A673 (cell line): Measurements from ENCODE around the gene WDR37. TPM values are rescaled to one million over a fixed set of nuclear protein-coding genes. Genes with fewer than 3 reads are reported as not detected.

ENCODE experiments used
- BruUV-seq: library from RNA; stranded (reverse); fragments of 400-500 nt; replicated peaks from 2 replicates; lab custom pipeline; 2021; lab: Mats Ljungman, UMichigan
- CTCF ChIA-PET: fragments of 300-600 bp; sonication (Branson Sonifier 250); formaldehyde crosslinking; loops from one replicate; lab custom pipeline; 2022; ENCODE audit warnings: antibody characterized with exemption; lab: Charles Lee
- POLR2A ChIA-PET: fragments of 300-600 bp; sonication (Branson Sonifier 250); formaldehyde crosslinking; loops from one replicate; lab custom pipeline; 2022; ENCODE audit warnings: antibody characterized with exemption; ENCODE audit not compliant: low non-redundant PET; lab: Charles Lee
- DNase-seq: peaks from one replicate; pipeline ENCODE4 v3.0.0-alpha.2; 2015; ENCODE audit warnings: low spot score
- H3K27ac ChIP-seq: fragments of 200-600 bp; sonication (generic); 2 replicates; pipeline ENCODE4 v1.5.1; 2016; ENCODE audit warnings: mixed run types, low read depth, mild to moderate bottlenecking, mixed read lengths, antibody characterized with exemption, low read length; ENCODE audit not compliant: poor library complexity, severe bottlenecking
- H3K27me3 ChIP-seq: fragments of 200-600 bp; sonication (generic); replicated peaks from 2 replicates; pipeline ENCODE4 v1.6.1; 2017; ENCODE audit warnings: mixed run types, low read depth, mild to moderate bottlenecking, mixed read lengths, antibody characterized with exemption, low read length; ENCODE audit not compliant: insufficient read depth, poor library complexity
- H3K36me3 ChIP-seq: fragments of 200-600 bp; sonication (generic); 2 replicates; pipeline ENCODE4 v1.6.1; 2016; ENCODE audit warnings: mixed run types, mild to moderate bottlenecking, mixed read lengths, antibody characterized with exemption, low read length; ENCODE audit not compliant: insufficient read depth, poor library complexity, severe bottlenecking
- H3K4me1 ChIP-seq: fragments of 200-600 bp; sonication (generic); 2 replicates; pipeline ENCODE4 v1.6.1; 2017; ENCODE audit warnings: mixed run types, mild to moderate bottlenecking, mixed read lengths, antibody characterized with exemption, low read length; ENCODE audit not compliant: insufficient read depth, poor library complexity, severe bottlenecking
- H3K4me3 ChIP-seq: fragments of 200-600 bp; sonication (generic); 2 replicates; pipeline ENCODE4 v1.5.1; 2016; ENCODE audit warnings: low read depth, mixed run types, mild to moderate bottlenecking, mixed read lengths, low read length; ENCODE audit not compliant: poor library complexity, severe bottlenecking
- H3K9me3 ChIP-seq: fragments of 200-600 bp; sonication (generic); 2 replicates; pipeline ENCODE4 v1.6.1; 2016; ENCODE audit warnings: mixed run types, low read depth, mild to moderate bottlenecking, mixed read lengths, antibody characterized with exemption, low read length; ENCODE audit not compliant: poor library complexity, severe bottlenecking
- CTCF ChIP-seq: fragments of 300-800, 200-600 bp; sonication (generic); conservative IDR thresholded peaks from 2 replicates; pipeline ENCODE4 v1.5.1; 2017; ENCODE audit warnings: low read depth, mild to moderate bottlenecking, antibody characterized with exemption, low read length, moderate library complexity, mixed read lengths
- EZH2 ChIP-seq: fragments of 200-600 bp; sonication (generic); IDR thresholded peaks from 2 replicates; pipeline ENCODE4 v1.6.1; 2017; ENCODE audit warnings: borderline replicate concordance, low read depth, mild to moderate bottlenecking, mixed read lengths, antibody characterized with exemption, low read length; ENCODE audit not compliant: poor library complexity, severe bottlenecking
- intact Hi-C: fragments of 100-400 bp; cut with micrococcal nuclease; formaldehyde crosslinking; loops from one replicate; pipeline ENCODE4 v1.10.0; 2022; ENCODE audit not compliant: unreplicated experiment
- total RNA-seq: library from RNA; stranded (reverse); gene quantifications from 2 replicates; pipeline ENCODE4 v1.2.3, GENCODE V29; 2021

WDR37 gene
- total RNA-seq, 1 experiment from 2014 or later, result 12.6 TPM

GRCh38 chr10:1141261-1141660 is 85.1 kb downstream of the WDR37 start:
- Histone ChIP-seq H3K36me3 (no peaks in the 10 kb centered on the region), H3K27me3 (peaks cover 5% of the 10 kb centered on the region), H3K4me1 (no peaks in the 10 kb centered on the region), H3K4me3 (no peak overlapping the region), H3K27ac (no peak overlapping the region), H3K9me3 (peaks cover 18% of the 10 kb centered on the region)
- intact Hi-C loops, result no loop called here
- ChIA-PET CTCF (no interaction called here), POLR2A (no interaction called here)
- TF ChIP-seq CTCF, result no peak
- TF ChIP-seq EZH2, result no peak
- no peak for DNase-seq
- no TSS peak for BruUV-seq

- no peak overlapping the region for H3K4me3 ChIP-seq
- no peaks in the 10 kb centered on the region for H3K4me1 ChIP-seq
- no TSS peak for BruUV-seq
- H3K27me3 ChIP-seq, result peaks cover 5% of the 10 kb centered on the region
- H3K9me3 ChIP-seq, result peaks cover 19% of the 10 kb centered on the region
- intact Hi-C loops, result no loop called here
- no peaks in the 10 kb centered on the region for H3K36me3 ChIP-seq
- DNase-seq, result no peak
- H3K27ac ChIP-seq, result no peak overlapping the region
- ChIA-PET POLR2A (no interaction called here), CTCF (no interaction called here)
- TF ChIP-seq CTCF (no peak), EZH2 (no peak)
Observed at GRCh38 chr10:1141701-1142100, 85.5 kb downstream of the WDR37 start.

GRCh38 chr10:1142596-1142995 is 86.4 kb downstream of the WDR37 start:
- Histone ChIP-seq H3K27ac (no peak overlapping the region), H3K4me1 (no peaks in the 10 kb centered on the region), H3K4me3 (no peak overlapping the region), H3K9me3 (peaks cover 19% of the 10 kb centered on the region), H3K27me3 (peaks cover 5% of the 10 kb centered on the region), H3K36me3 (no peaks in the 10 kb centered on the region)
- DNase-seq, result no peak
- POLR2A ChIA-PET, result no interaction called here
- BruUV-seq, result no TSS peak
- TF ChIP-seq EZH2, result no peak
- peak; percentile 48 for TF ChIP-seq CTCF
- intact Hi-C loops, result no loop called here
- CTCF ChIA-PET, result no interaction called here
